ENCODE measurements around the gene AOPEP.

DNA sequence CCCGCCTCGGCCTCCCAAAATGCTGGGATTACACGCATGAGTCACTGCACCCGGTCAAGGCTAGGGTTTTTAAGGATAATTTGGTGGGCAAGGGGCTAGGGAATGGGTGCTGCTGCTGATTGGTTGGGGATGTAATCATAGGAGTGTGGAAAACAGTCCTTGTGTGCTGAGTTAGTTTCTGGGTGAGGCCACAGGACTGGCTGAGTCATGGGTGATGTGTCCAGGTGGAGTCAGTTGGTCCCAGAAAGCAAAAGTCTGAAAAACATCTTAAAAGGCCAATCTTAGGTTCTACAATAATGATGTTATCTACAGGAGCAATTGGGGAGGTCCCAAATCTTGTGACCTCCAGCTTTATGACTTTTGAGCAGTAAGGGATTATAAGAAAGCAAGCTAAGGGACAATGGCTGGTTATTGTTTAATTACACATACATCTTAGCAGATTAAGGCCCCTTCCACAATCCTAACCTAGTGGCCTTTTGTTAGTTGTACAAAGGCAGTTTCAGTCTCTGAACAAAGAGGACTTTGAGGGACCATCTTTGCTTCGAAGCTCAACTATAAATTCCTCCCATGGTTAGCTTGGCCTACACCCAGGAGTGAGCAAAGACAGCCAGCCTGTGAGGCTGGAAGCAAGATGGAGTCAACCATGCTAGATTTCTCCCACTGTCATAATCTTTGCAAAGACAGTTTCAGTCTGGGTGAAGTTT is 5.5 kb upstream of the AOPEP start:
- TF ChIP-seq POLR2AphosphoS2 (conservative IDR thresholded peaks at IDR 0.05; ENCODE audit: low read length), result no peak
- TF ChIP-seq CEBPB (IDR thresholded peaks at IDR 0.05), result no peak
- no peak for TF ChIP-seq CHD2 (IDR thresholded peaks at IDR 0.05; ENCODE audit: low read length, partially characterized antibody)
- TF ChIP-seq, protein P1, sequence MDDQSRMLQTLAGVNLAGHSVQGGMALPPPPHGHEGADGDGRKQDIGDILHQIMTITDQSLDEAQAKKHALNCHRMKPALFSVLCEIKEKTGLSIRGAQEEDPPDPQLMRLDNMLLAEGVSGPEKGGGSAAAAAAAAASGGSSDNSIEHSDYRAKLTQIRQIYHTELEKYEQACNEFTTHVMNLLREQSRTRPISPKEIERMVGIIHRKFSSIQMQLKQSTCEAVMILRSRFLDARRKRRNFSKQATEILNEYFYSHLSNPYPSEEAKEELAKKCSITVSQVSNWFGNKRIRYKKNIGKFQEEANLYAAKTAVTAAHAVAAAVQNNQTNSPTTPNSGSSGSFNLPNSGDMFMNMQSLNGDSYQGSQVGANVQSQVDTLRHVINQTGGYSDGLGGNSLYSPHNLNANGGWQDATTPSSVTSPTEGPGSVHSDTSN (IDR thresholded peaks at IDR 0.05), result no peak
- TF ChIP-seq, protein P2, sequence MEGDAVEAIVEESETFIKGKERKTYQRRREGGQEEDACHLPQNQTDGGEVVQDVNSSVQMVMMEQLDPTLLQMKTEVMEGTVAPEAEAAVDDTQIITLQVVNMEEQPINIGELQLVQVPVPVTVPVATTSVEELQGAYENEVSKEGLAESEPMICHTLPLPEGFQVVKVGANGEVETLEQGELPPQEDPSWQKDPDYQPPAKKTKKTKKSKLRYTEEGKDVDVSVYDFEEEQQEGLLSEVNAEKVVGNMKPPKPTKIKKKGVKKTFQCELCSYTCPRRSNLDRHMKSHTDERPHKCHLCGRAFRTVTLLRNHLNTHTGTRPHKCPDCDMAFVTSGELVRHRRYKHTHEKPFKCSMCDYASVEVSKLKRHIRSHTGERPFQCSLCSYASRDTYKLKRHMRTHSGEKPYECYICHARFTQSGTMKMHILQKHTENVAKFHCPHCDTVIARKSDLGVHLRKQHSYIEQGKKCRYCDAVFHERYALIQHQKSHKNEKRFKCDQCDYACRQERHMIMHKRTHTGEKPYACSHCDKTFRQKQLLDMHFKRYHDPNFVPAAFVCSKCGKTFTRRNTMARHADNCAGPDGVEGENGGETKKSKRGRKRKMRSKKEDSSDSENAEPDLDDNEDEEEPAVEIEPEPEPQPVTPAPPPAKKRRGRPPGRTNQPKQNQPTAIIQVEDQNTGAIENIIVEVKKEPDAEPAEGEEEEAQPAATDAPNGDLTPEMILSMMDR (IDR thresholded peaks at IDR 0.05), result no peak
- TF ChIP-seq, protein P3, sequence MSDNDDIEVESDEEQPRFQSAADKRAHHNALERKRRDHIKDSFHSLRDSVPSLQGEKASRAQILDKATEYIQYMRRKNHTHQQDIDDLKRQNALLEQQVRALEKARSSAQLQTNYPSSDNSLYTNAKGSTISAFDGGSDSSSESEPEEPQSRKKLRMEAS (IDR thresholded peaks at IDR 0.05), result no peak
- TF ChIP-seq, protein P4, sequence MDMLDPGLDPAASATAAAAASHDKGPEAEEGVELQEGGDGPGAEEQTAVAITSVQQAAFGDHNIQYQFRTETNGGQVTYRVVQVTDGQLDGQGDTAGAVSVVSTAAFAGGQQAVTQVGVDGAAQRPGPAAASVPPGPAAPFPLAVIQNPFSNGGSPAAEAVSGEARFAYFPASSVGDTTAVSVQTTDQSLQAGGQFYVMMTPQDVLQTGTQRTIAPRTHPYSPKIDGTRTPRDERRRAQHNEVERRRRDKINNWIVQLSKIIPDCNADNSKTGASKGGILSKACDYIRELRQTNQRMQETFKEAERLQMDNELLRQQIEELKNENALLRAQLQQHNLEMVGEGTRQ (IDR thresholded peaks at IDR 0.05), result no peak
- TF ChIP-seq, protein P5, sequence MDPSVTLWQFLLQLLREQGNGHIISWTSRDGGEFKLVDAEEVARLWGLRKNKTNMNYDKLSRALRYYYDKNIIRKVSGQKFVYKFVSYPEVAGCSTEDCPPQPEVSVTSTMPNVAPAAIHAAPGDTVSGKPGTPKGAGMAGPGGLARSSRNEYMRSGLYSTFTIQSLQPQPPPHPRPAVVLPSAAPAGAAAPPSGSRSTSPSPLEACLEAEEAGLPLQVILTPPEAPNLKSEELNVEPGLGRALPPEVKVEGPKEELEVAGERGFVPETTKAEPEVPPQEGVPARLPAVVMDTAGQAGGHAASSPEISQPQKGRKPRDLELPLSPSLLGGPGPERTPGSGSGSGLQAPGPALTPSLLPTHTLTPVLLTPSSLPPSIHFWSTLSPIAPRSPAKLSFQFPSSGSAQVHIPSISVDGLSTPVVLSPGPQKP (IDR thresholded peaks at IDR 0.05; ENCODE audit: low read depth, low read length), result no peak
- no peak for TF ChIP-seq FOXS1 (CRISPR knock-in tag; IDR thresholded peaks at IDR 0.05)
- no peak for TF ChIP-seq HDAC2 (IDR thresholded peaks at IDR 0.05)
- no peak for TF ChIP-seq RCOR1 (IDR thresholded peaks at IDR 0.05; ENCODE audit: low read depth, low read length)
- TF ChIP-seq RNF2 (IDR thresholded peaks at IDR 0.05; ENCODE audit: borderline replicate concordance, low read depth), result no peak
- no peak for TF ChIP-seq RFX5 (IDR thresholded peaks at IDR 0.05)
